Ovary (tissue), 9 donors: ENCODE data around the gene NXPH3. TPM values are rescaled to one million over a fixed set of nuclear protein-coding genes. Genes with fewer than 3 reads are reported as not detected.

ENCODE experiments used
- DNase-seq, 5 donors: peaks; one replicate each; pipeline ENCODE4 v3.0.0-alpha.2; 2019 to 2020
- H3K27ac ChIP-seq, 2 donors: fragments of 200-600 bp; one replicate each; pipeline versions ENCODE4 v1.5.1 to v1.8.0; 2019 to 2022
- H3K27me3 ChIP-seq: fragments of 200-600 bp; one replicate; pipeline ENCODE4 v1.8.0; 2022
- H3K36me3 ChIP-seq: fragments of 200-600 bp; sonication (generic); one replicate; pipeline ENCODE4 v1.5.1; 2019
- H3K4me1 ChIP-seq: one replicate; pipeline ENCODE4 v1.8.1; 2013; ENCODE audit warnings: mild to moderate bottlenecking, moderate library complexity; ENCODE audit not compliant: insufficient read depth
- H3K4me3 ChIP-seq: fragments of 200-600 bp; sonication (generic); one replicate; pipeline ENCODE4 v1.5.1; 2017
- H3K9me3 ChIP-seq, 2 donors: fragments of 200-600 bp in 1 of 2; sonication (generic) in 1 of 2; one replicate each; pipeline versions ENCODE4 v1.5.1 to v1.8.1; 2013 to 2019; ENCODE audit warnings: mild to moderate bottlenecking in 1 of 2, moderate library complexity in 1 of 2
- EP300 ChIP-seq: sonication (generic); formaldehyde crosslinking; IDR thresholded peaks from one replicate; pipeline ENCODE4 v1.6.1; 2017; ENCODE audit warnings: antibody characterized with exemption
- POLR2A ChIP-seq: fragments of 450-650 bp; IDR thresholded peaks from one replicate; pipeline ENCODE4 v1.6.1; 2017; ENCODE audit warnings: antibody characterized with exemption, mild to moderate bottlenecking, moderate library complexity
- WGBS, 3 donors: extraction: QIAGEN DNeasy Blood & Tissue Kit in 1 of 3; methylation state at CpG; one replicate each; pipeline versions ENCODE4 v1.1.5 to v1.1.7; 2013 to 2017; 5-methylcytosine and 5-hydroxymethylcytosine counted together
- intact Hi-C, 4 donors: fragments of 100-400 bp; cut with DNase I; formaldehyde crosslinking; loops; one replicate each; pipeline versions ENCODE4 v1.11.0 to v1.15.1; 2022 to 2023
- polyA plus RNA-seq, 2 donors: library from polyadenylated mRNA; stranded (reverse); fragments of 200-250 nt in 1 of 2; fragments of 350-450 nt in 1 of 2; fragmentation: Illumina TruSeq in 1 of 2; extraction: RNeasy Lipid Tissue Mini Kit (QIAGEN cat#74804) in 1 of 2; gene quantifications; one replicate each; pipeline ENCODE4 v1.2.3, GENCODE V29; 2013 to 2014
- total RNA-seq, 7 donors: library from RNA; depleted of rRNA in 2 of 7; stranded (reverse); fragments of >200 nt in 2 of 7; fragmentation: NEBNext Ultra II Directional in 3 of 7; extraction: Animal tissue kit (Norgen Biotek cat#: 25700) in 3 of 7; gene quantifications; one replicate each; pipeline versions ENCODE4 v1.1.0 to v1.2.4, GENCODE V29; 2016 to 2023
- TF ChIP-seq, protein P1 (sequence below), 3 donors: fragments of 450-650 bp in 2 of 3; fragments of 200-600 bp in 1 of 3; IDR thresholded peaks; one replicate each; pipeline versions ENCODE4 v1.5.1 to v1.8.0; 2016 to 2022; ENCODE audit warnings: antibody characterized with exemption in 3 of 3, mild to moderate bottlenecking in 1 of 3
- donor health status: DM: no; HTN: no; CAD: no; lungs with moderate emphysema.
- donor health status: DM: no; HTN: no; CAD: no.
- donor health status: Bipolar disorder and iron deficiency.
- donor health status: DM: yes; HTN: yes; CAD: no.
- donor health status: DM: no; HTN: no; CAD: no.
- donor health status: DM: yes; HTN: yes; CAD: no.

NXPH3 gene
- total and polyA plus RNA-seq, 9 donors: 1.2 to 26.0 (median 10.7) TPM

DNA sequence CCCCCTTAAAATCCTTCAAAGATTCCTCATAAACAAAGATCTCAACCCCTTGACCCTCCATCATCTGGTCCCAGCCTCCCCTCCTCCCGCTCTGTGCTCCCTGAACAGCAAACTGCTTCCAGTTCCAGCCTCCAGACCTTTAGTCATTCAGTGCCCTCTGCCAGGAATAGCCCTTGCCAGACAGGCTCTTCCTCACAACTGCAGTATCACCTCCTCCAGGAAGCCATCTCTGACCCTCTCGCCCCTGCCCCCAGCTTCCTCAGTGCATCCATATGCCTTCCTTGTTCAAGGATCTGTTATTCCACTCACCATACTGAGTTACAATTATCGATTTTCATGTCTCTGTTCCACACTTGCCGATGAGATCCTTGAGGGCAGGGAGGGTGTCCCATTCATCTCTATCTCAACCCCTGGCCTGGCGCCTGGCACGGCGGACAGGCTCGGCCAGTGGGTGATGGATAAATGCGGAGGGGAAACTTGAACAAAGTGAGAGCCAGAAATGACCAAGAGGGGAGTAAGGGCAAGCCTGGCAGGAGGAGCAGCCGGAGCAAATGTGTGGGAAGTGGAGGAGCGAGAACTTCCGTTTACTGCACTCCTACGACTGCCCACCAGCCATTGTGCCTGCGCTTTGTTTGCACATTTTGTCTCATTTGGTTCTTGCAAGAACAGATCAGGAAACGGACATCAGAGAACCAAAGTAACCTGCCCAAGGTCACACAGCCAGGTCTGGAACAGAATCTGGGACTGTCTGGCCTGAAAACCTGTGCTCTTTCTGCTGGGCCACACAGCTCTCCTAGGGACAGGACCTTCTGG is 2.0 kb upstream of the NXPH3 start:
- Histone ChIP-seq H3K36me3 (no peaks in the 10 kb centered on the region), H3K4me3 (no peak overlapping the region), H3K9me3 (no peaks in the 10 kb centered on the region), H3K27me3 (no peaks in the 10 kb centered on the region), H3K27ac (peak overlapping the region in 1 of 2 donors; percentile 68), H3K4me1 (peaks cover 8% of the 10 kb centered on the region)
- intact Hi-C loops: loop anchor here (5.0 to 10.0 kb wide), 2 partner anchors 204 to 281 kb away; no protein-coding TSS in a partner anchor
- WGBS, 3 donors: 37 to 41% (median 40%) methylated on average over 15 of the region's 15 CpGs
- TF ChIP-seq POLR2A (no peak), EP300 (no peak)
- TF ChIP-seq, protein P1, sequence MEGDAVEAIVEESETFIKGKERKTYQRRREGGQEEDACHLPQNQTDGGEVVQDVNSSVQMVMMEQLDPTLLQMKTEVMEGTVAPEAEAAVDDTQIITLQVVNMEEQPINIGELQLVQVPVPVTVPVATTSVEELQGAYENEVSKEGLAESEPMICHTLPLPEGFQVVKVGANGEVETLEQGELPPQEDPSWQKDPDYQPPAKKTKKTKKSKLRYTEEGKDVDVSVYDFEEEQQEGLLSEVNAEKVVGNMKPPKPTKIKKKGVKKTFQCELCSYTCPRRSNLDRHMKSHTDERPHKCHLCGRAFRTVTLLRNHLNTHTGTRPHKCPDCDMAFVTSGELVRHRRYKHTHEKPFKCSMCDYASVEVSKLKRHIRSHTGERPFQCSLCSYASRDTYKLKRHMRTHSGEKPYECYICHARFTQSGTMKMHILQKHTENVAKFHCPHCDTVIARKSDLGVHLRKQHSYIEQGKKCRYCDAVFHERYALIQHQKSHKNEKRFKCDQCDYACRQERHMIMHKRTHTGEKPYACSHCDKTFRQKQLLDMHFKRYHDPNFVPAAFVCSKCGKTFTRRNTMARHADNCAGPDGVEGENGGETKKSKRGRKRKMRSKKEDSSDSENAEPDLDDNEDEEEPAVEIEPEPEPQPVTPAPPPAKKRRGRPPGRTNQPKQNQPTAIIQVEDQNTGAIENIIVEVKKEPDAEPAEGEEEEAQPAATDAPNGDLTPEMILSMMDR (IDR thresholded peaks at IDR 0.05): no peak
- no peak for DNase-seq

DNA sequence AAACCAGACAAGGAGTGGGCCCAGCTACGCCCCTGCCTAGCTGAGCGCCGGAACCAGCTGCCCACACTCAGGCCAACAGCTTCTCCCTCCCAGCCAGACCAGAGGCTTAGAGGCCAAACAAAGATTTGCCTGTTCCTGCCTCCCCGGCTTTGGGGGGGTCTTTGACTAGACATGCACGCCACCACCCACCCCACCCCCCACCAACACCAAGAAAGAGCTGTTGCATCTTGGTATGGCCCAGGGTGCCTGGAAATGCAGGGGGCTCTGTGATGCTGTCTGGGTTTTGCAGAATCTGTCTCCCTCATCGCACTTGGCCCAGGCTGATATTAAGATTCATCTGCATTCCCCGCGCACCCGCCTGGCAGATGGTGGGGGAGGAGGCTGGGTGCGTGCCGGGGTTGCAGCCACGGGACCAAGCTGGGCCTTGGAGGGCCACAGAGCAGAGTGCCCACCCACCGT is 1.3 kb upstream of the NXPH3 start:
- Histone ChIP-seq H3K36me3 (no peaks in the 10 kb centered on the region), H3K4me3 (no peak overlapping the region), H3K27me3 (no peaks in the 10 kb centered on the region), H3K27ac (peak overlapping the region in 1 of 2 donors; percentile 68), H3K9me3 (no peaks in the 10 kb centered on the region), H3K4me1 (peaks cover 8% of the 10 kb centered on the region)
- intact Hi-C loops: loop anchor here (5.0 to 10.0 kb wide), 2 partner anchors 203 to 280 kb away; no protein-coding TSS in a partner anchor
- TF ChIP-seq, protein P1 (IDR thresholded peaks at IDR 0.05): no peak
- TF ChIP-seq EP300: no peak
- TF ChIP-seq POLR2A: no peak
- 20 to 31% (median 22%) methylated on average over 13 of the region's 13 CpGs for WGBS, 3 donors
- peak in 2 of 5 donors; percentile 34 to 52 for DNase-seq

DNA sequence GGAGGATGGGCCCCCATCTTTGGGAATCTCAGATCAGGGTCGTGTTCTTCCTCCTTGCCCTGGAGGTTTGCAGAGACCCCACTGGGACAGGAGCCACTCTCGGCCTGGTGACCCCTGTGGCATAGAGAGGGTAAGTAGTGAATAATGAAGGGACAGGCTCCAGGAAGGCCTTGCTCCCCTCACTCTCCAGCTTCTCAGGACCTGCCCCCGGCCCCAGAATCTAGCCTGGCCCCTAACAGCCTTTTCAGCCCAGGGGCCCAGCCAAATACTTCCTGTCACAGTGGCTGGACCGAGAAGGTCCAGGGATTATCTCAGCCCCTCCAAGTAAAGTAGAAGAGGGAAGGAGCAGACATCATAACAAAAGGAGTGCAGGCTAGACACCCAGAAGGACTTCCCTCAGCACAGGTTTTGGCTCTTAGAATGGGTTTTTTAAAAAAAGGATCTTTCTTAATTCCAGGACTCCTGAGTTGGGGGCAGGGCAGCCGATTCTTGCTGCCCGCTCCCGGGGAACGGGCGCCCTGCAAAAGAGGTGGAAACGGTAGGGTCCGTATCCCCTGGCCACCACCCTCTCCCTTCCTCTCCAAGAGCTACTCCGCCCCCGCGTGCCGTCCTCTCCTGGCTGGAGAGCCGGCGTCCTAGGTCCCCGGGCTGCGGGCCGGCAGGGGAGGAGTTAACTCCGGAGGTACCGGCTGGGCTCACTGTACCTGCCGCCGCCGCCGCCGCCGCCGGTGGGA is 559 bp upstream of the NXPH3 start:
- no peaks in the 10 kb centered on the region for H3K9me3 ChIP-seq
- no peaks in the 10 kb centered on the region for H3K36me3 ChIP-seq
- no peak for DNase-seq
- H3K4me1 ChIP-seq: peaks cover 8% of the 10 kb centered on the region
- 12 to 17% (median 13%) methylated on average over 22 to 29 of the region's 29 CpGs for WGBS, 3 donors
- intact Hi-C loops: loop anchor here (5.0 to 10.0 kb wide), 4 partner anchors 37 to 280 kb away; no protein-coding TSS in a partner anchor
- H3K27ac ChIP-seq: peak overlapping the region; percentile 30 to 68
- peak overlapping the region; percentile 71 for H3K4me3 ChIP-seq
- H3K27me3 ChIP-seq: no peaks in the 10 kb centered on the region
- TF ChIP-seq, protein P1 (IDR thresholded peaks at IDR 0.05): no peak
- TF ChIP-seq POLR2A: no peak
- TF ChIP-seq EP300: no peak
